ENCODE measurements around the gene HPSE. TPM values are rescaled to one million over a fixed set of nuclear protein-coding genes. Genes with fewer than 3 reads are reported as not detected.

Gene HPSE
- total and polyA plus RNA-seq, 2 experiments from 2014 or later: 1.7 to 3.8 TPM

DNA sequence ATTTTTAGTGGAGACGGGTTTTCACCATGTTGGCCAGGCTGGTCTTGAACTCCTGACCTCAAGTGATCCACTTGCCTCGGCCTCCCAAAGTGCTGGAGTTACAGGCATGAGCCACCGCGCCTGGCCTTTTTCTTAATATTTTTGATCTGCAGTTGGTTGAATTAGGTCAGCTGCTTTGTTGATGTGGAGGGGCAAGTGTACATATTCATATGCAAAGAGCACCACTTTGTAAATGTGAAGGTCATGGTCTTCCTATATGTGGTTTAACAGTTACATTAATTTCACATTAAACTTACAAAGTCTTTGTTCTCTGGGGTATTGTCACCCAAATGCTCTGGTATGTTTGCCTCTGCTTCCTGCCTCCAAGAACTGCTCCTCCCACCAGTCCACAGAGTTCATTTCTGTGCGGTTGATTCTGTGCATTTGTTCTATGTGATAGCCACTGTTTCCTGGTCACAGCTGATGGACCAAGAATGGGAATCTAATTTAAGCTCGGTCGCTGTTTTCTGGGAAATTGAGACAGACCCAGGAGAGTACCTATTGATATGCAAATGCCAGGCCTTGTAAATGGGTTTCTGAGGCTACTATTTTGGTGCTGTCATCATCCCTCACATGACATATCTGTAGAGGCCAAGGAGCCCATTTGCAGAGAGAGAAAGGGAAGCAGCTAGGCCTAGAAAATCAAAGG lies 26.9 kb upstream of the HPSE start:
- H4K20me1 ChIP-seq (ENCODE audit: insufficient read depth, poor library complexity, severe bottlenecking): no peaks in the 10 kb centered on the region
- no peak for DNase-seq (ENCODE audit: low spot score)
- no peaks in the 10 kb centered on the region for H3K9me2 ChIP-seq (replicated peaks; ENCODE audit: insufficient read depth)
- no peaks in the 10 kb centered on the region for H3K9me3 ChIP-seq (ENCODE audit: low read depth)
- no peak overlapping the region for H3K4me3 ChIP-seq
- peaks cover 17% of the 10 kb centered on the region for H3K4me1 ChIP-seq (ENCODE audit: insufficient read depth)
- H3K36me3 ChIP-seq (replicated peaks; ENCODE audit: insufficient read depth, low read depth): no peaks in the 10 kb centered on the region
- no peak overlapping the region for H3K27ac ChIP-seq
- WGBS (ENCODE audit: low lambda C conversion rate, missing lambda C conversion rate): 80% methylated on average over 7 of the region's 7 CpGs
- H3K27me3 ChIP-seq: no peaks in the 10 kb centered on the region
- no peak for TF ChIP-seq EZH2 (IDR thresholded peaks at IDR 0.05; ENCODE audit: borderline replicate concordance)
- no peak for TF ChIP-seq CTCF (IDR thresholded peaks at IDR 0.05; ENCODE audit: poor library complexity)
- TF ChIP-seq EZH2phosphoT487 (IDR thresholded peaks at IDR 0.05; ENCODE audit: low read depth, severe bottlenecking, unreplicated experiment): no peak
- no peak overlapping the region for H3K4me2 ChIP-seq
- no peak overlapping the region for H2AFZ ChIP-seq
- H3K79me2 ChIP-seq: no peaks in the 10 kb centered on the region

DNA sequence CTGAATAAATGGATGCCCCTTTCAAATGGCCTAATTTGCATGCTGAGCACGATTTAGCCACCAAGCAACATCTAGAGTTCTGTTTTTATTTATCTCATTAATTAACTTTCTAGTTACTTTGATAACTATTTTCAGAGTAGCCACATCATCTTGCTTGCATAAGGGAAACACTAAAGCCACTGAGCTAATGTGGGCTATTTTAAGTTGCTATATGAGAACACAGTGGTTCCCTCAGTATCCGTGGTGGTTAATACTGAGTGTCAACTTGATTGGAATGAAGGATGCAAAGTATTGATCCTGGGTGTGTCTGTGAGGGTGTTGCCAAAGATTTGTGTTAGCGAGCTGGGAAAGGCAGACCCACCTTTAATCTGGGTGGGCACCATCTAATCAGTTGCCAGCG lies 25.4 kb upstream of the HPSE start:
- Histone ChIP-seq H3K27me3 (no peaks in the 10 kb centered on the region), H3K9me2 (replicated peaks; ENCODE audit: insufficient read depth) (no peaks in the 10 kb centered on the region), H3K4me1 (ENCODE audit: insufficient read depth) (peaks cover 19% of the 10 kb centered on the region), H3K36me3 (replicated peaks; ENCODE audit: insufficient read depth, low read depth) (no peaks in the 10 kb centered on the region), H4K20me1 (ENCODE audit: insufficient read depth, poor library complexity, severe bottlenecking) (no peaks in the 10 kb centered on the region), H3K9me3 (ENCODE audit: low read depth) (no peaks in the 10 kb centered on the region), H3K79me2 (no peaks in the 10 kb centered on the region), H3K4me2 (no peak overlapping the region), H2AFZ (no peak overlapping the region), H3K4me3 (no peak overlapping the region), H3K27ac (no peak overlapping the region)
- DNase-seq (ENCODE audit: low spot score): no peak
- TF ChIP-seq EZH2phosphoT487 (IDR thresholded peaks at IDR 0.05; ENCODE audit: low read depth, severe bottlenecking, unreplicated experiment) (no peak), CTCF (IDR thresholded peaks at IDR 0.05; ENCODE audit: poor library complexity) (no peak), EZH2 (IDR thresholded peaks at IDR 0.05; ENCODE audit: borderline replicate concordance) (no peak)
- WGBS (ENCODE audit: low lambda C conversion rate, missing lambda C conversion rate): 91% methylated on average over 4 of the region's 4 CpGs

GRCh38 chr4:83358410-83358809 lies 23.8 kb upstream of the HPSE start:
- Histone ChIP-seq H3K27me3 (no peaks in the 10 kb centered on the region), H3K27ac (peak overlapping the region; percentile 79), H3K4me1 (ENCODE audit: insufficient read depth) (peaks cover 19% of the 10 kb centered on the region), H3K4me2 (no peak overlapping the region), H3K9me2 (replicated peaks; ENCODE audit: insufficient read depth) (no peaks in the 10 kb centered on the region), H3K9me3 (ENCODE audit: low read depth) (no peaks in the 10 kb centered on the region), H3K79me2 (no peaks in the 10 kb centered on the region), H3K4me3 (no peak overlapping the region), H2AFZ (no peak overlapping the region), H3K36me3 (replicated peaks; ENCODE audit: insufficient read depth, low read depth) (no peaks in the 10 kb centered on the region), H4K20me1 (ENCODE audit: insufficient read depth, poor library complexity, severe bottlenecking) (no peaks in the 10 kb centered on the region)
- peak; percentile 37 for DNase-seq (ENCODE audit: low spot score)
- no peak for TF ChIP-seq EZH2 (IDR thresholded peaks at IDR 0.05; ENCODE audit: borderline replicate concordance)
- TF ChIP-seq EZH2phosphoT487 (IDR thresholded peaks at IDR 0.05; ENCODE audit: low read depth, severe bottlenecking, unreplicated experiment): no peak
- TF ChIP-seq CTCF (IDR thresholded peaks at IDR 0.05; ENCODE audit: poor library complexity): no peak
- WGBS (ENCODE audit: low lambda C conversion rate, missing lambda C conversion rate): 89% methylated on average over 1 of the region's 1 CpG

Measured in hepatocyte (in vitro differentiated cells).